T follicular helper cell (primary cell): ENCODE measurements around the gene RSPO1.

Source experiments
- DNase-seq: peaks from one replicate; pipeline ENCODE4 v3.0.0-alpha.2; 2020; ENCODE audit warnings: low read depth

The RSPO1 gene

GRCh38 chr1:37564892-37565291 lies 69.8 kb downstream of the RSPO1 start:
- no peak for DNase-seq

GRCh38 chr1:37562984-37563383 lies 71.7 kb downstream of the RSPO1 start:
- no peak for DNase-seq
